DMS114 treated with DMSO at 0.1 percent for 48 hours (cell line): Measurements from ENCODE around the gene GRK1.
"Not testable (repeated sequence)": the region's sequence is repeated elsewhere in the genome, so short reads cannot be mapped to it uniquely, and the experiment has no call there.

Experiments used
- DNase-seq: peaks from one replicate; lab custom pipeline; 2025; ENCODE audit not compliant: unreplicated experiment; lab: John Stamatoyannopoulos, UW

GRK1 gene

DNA sequence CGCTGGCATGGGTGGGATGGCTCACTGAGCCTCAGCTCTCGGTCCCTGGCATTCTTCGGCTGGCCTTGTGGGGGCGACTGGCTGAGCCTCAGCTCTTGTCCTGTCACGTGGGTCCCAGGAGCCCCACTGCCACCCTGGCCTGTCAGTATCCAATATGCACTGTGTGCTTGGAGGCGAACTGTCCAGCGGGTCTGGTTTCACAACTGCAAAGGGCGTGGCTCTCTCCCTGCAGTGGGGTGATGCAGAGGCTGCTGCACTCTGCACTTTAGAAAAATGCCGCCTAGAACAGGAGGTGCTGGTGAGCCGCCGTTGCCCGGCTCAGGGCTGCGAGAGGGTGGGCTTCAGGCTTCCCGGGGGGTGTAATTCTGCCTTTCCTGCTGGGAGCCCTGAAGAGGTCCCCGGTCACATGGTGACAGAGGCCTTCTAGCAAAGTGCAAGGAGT, 75.0 kb downstream of the GRK1 start:
- no peak for DNase-seq

GRCh38 chr13:113742445-113743120, 75.6 kb downstream of the GRK1 start:
- no peak for DNase-seq

GRCh38 chr13:113743366-113744195, 76.6 kb downstream of the GRK1 start:
- no peak for DNase-seq

DNA sequence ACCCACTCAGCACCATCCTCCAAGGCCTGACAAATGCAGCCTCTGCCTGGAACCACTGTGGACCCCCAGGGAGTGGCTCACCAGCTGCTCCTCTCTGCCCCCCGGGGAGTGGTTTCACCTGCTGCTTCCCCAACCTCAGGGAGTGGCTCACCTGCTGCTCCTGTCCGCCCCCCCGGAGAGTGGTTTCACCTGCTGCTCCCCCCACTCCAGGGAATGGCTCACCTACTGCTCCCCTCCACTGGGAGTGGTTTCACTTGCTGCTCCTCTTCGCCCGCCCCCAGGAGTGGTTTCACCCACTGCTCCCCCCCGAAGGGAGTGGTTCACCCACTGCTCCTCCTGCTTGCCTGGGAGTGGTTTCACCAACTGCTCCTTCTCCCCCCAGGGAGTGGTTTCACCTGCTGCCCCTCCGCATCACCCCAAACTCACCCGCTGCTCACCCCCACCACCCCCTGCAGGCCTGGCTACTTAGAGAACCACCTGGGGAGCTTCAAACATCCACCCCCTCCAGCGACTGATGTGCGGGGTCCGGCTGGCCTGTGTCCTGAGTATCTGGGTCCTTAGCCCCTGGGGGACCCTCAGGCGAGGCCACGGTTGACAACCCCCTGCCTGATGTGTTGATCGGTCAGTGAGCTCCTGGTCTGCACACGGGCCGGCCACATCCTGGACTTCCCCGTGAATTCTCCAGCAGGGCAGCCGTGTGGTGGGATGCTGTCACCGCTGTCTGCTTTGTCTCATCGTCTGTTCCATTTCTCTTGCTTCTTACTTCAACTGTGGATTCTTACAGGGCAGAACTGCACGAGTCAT, 77.4 kb downstream of the GRK1 start:
- DNase-seq: no peak

DNA sequence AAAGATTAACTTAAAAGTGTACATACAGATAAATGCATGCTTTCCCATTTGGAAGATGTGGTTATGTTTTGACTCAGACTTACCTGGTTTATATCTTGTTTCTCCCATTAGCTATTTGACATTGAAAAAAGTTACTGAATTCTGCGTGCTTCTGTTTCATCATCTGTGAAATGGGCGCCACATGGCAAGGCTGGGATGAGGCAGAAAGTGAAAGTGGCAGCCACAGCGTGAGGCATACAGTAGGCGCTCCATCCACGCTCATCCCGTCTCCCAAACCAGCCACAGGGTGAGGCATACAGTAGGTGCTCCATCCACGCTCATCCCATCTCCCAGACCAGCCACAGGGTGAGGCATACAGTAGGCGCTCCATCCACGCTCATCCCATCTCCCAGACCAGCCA, 78.0 kb downstream of the GRK1 start:
- DNase-seq: no peak

DNA sequence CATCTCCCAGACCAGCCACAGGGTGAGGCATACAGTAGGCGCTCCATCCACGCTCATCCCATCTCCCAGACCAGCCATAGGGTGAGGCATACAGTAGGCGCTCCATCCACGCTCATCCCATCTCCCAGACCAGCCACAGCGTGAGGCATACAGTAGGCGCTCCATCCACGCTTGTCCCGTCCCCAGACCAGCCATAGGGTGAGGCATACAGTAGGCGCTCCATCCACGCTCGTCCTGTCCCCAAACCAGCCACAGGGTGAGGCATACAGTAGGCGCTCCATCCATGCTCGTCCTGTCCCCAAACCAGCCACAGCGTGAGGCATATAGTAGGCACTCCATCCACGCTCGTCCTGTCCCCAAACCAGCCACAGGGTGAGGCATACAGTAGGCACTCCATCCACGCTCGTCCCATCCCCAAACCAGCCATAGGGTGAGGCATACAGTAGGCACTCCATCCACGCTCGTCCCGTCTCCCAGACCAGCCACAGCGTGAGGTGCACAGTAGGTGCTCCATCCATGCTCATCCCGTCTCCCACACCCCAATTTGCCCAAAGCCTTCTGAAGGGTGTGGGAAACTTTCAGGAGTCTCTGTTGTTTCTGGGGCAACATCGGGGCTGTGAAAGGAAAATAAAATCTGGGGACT, 78.6 kb downstream of the GRK1 start:
- not testable (repeated sequence) for DNase-seq

- DNase-seq: no peak
Measured at GRCh38 chr13:113746143-113746525, 79.1 kb downstream of the GRK1 start.

GRCh38 chr13:113746671-113747070, 79.7 kb downstream of the GRK1 start:
- no peak for DNase-seq

DNA sequence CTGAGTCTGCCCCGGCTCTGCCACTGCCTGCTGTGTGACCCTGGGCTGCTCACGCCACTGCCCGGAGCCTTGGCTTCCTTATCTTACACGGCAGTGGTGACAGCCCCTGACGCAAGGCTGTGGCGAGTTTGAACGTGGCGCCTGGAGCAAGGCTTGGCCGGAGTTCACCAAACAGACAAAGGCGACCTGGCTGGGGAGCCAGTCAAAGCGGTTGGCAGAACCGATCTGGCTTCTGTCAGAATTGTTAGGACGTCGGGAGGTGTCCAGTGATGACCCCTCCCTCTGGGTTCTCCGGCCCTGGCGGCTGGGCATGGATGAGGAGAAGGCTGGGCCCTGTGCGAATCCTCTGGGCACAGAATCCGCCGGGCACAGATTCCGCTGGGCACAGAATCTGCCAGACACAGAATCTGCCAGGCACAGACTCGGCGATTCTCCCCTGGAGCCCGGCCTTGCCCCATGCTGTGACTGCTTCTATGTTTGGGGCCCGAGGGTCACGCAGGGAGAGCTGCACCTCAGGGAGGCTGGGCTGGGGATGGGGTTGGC, 80.3 kb downstream of the GRK1 start:
- DNase-seq: no peak

- no peak for DNase-seq
Measured at GRCh38 chr13:113748101-113748861, 81.3 kb downstream of the GRK1 start.

GRCh38 chr13:113748862-113749451, 81.9 kb downstream of the GRK1 start:
- DNase-seq: no peak

DNA sequence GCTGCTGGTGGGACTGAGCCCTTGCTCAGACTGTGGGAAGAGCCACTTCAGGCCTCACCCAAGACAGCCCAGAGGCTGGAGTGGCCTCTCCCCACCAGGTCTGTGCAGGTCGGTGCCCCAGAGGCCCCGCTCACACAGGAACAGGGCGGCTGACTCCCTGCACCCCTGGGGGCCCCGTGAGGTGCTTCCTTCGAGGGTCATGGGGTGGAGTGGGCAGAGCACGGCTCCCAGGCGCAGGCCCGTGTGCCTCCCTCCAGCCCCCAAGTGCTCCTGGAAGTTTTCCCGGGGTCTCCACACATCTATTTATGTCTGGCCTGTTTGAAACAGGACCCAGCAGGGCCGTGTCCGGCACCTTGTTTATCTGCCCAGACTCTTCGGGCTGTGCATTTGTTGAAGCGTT, 82.5 kb downstream of the GRK1 start:
- no peak for DNase-seq

DNA sequence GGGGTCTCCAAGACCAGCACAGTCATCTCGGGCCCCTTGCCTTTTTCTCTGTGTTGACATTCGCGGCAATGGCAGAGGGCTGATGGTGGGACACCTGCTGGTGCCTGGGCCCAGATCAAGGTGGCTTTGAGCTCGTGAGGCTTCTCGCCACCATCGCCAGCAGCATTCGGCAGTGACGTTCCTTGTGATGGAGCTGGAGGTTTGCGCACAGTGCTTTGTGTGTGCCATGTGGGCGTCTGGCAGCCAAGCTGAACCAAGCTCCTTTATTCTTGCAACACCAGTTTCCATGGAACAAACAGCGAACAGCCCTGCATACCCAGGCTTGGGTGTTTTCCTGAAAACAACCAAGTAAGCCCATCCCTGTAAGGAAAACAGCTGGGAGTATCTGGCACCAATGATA, 82.9 kb downstream of the GRK1 start:
- no peak for DNase-seq

DNA sequence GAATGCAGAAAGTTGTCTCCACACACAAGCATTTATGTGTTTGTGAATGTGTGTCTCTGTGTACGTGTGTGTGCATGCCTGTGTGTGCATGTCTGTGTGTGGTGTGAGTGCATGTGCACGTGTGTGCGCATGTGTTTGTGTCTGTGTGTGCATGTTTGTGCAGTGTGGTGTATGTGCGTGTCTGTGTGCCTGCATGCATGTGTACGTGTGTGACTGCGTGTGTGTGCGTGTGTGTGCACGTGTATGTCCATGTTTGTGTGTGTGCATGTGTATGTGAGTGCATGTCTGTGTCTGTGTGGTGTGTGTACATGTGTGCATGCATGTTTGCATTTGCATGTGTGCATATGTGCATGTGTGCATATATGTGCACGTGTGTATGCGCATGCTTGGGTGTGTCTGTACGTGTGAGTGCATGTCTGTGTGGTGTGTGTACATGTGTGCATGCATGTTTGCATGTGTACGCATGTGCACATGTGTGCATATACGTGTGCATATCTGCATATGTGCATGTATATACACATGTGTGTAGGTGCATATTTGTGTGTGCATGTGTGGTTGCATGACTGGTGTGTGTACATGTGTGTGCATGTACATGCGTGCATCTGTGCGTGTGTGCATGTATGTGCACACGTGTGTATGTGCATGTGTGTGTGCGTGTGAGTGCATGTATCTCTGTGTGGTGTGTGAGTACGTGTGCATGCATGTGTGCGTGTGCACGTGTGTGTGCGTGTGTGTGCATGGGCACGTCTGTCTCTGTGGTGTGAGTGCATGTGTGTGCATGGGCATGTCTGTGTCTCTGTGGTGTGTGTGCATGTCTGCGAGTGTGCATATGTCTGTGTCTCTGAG, 83.8 kb downstream of the GRK1 start:
- DNase-seq: no peak

DNA sequence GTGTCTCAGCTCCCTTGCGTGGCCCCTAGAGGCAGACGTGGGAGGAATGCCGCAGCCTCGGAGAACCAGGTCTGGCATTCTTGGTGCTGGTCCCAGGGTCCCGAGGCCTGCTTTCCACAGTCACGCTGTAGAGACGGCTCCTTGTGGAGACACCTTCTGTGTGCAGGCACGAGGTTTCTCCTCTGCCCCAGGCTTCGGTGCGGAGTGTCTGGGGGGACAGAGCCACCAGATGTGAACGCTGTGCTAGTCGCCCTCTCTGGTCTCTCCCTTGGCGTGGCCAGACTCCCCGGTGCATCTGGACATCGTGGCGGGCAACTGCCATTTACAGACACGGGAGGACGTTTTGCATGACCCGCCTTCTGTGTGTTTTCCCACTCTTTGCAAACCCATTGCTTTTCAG, 84.5 kb downstream of the GRK1 start:
- DNase-seq: no peak

DNA sequence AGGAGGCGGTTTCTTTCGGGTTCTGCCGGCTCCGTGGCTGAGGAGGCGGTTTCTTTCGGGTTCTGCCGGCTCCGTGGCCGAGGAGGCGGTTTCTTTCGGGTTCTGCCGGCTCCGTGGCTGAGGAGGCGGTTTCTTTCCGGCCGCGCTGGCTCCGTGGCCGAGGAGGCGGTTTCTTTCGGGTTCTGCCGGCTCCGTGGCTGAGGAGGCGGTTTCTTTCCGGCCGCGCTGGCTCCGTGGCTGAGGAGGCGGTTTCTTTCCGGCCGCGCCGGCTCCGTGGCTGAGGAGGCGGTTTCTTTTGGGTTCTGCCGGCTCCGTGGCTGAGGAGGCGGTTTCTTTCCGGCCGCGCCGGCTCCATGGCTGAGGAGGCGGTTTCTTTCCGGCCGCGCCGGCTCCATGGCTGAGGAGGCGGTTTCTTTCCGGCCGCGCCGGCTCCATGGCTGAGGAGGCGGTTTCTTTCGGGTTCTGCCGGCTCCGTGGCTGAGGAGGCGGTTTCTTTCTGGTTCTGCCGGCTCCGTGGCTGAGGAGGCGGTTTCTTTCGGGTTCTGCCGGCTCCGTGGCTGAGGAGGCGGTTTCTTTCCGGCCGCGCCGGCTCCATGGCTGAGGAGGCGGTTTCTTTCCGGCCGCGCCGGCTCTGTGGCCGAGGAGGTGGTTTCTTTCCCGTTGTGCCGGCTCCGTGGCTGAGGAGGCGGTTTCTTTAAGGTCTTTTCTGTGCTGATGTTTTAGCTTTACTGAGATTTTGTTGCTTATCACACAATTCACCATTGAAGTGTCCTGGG, 85.4 kb downstream of the GRK1 start:
- not testable (repeated sequence) for DNase-seq

DNA sequence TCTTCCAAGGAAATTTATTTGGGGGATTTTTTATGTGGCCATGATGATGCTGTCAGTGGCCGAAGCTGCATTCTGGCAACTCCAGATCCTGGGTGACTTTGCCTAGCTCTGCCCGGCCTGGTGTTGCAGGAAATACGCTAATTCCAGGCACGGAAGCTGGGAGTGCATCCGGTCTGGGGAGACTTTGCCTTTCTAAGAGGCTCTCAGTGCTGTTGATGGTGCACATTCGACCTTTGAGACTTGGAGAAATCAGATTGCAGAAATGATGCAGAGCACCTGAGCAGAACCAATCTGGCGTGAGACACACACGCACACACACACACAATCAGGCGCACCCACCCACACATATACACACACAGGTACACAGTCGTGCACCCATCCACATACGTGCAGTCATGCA, 86.2 kb downstream of the GRK1 start:
- no peak for DNase-seq

GRCh38 chr13:113754242-113754641, 87.2 kb downstream of the GRK1 start:
- no peak for DNase-seq
